ENCODE measurements around the gene ABTB1. TPM values are rescaled to one million over a fixed set of nuclear protein-coding genes. Genes with fewer than 3 reads are reported as not detected.

Gene ABTB1
- total and polyA plus RNA-seq, 2 donors (not counting 1 experiment from before 2014, with no cell fraction given), result 141 to 259 TPM

- Mint-ChIP-seq H3K9me3 (ENCODE audit: insufficient read depth) (no peaks in the 10 kb centered on the region), H3K27me3 (no peaks in the 10 kb centered on the region), H3K4me3 (no peak overlapping the region), H3K27ac (no peak overlapping the region), H3K4me1 (no peaks in the 10 kb centered on the region)
- Histone ChIP-seq H3K4me1 (ENCODE audit: control insufficient read depth in 2 of 2, insufficient read depth in 2 of 2, low read length in 2 of 2) (no peaks in the 10 kb centered on the region), H3K36me3 (replicated peaks in 1 of 2; ENCODE audit: control extremely low read depth in 1 of 2, control insufficient read depth in 1 of 2, extremely low read depth in 1 of 2, insufficient read depth in 2 of 2, low read length in 1 of 2) (no peaks in the 10 kb centered on the region), H3K27ac (ENCODE audit: low read length in 2 of 2) (no peak overlapping the region), H3K4me2 (replicated peaks; ENCODE audit: low read depth, low read length, poor library complexity, severe bottlenecking) (no peak overlapping the region), H3K9me3 (ENCODE audit: control extremely low read depth in 1 of 3, control insufficient read depth in 2 of 3, insufficient read depth in 1 of 3, low read length in 2 of 3) (no peaks in the 10 kb centered on the region), H3K79me2 (ENCODE audit: control insufficient read depth, insufficient read depth, low read length) (no peaks in the 10 kb centered on the region), H2AFZ (ENCODE audit: insufficient read depth, low read depth, low read length, poor library complexity, severe bottlenecking) (no peak overlapping the region), H4K20me1 (ENCODE audit: control insufficient read depth, insufficient read depth, low read length, poor library complexity, severe bottlenecking) (no peaks in the 10 kb centered on the region), H3K4me3 (ENCODE audit: control extremely low read depth in 1 of 5, extremely low read depth in 1 of 5, insufficient read depth in 1 of 5, low read depth in 2 of 5, low read length in 4 of 5) (no peak overlapping the region), H3K9ac (ENCODE audit: low read length) (no peak overlapping the region), H3K27me3 (replicated peaks in 1 of 4; ENCODE audit: control extremely low read depth in 1 of 4, control insufficient read depth in 3 of 4, insufficient read depth in 4 of 4, low read length in 3 of 4) (no peaks in the 10 kb centered on the region)
- DNase-seq (no peak), ATAC-seq (ENCODE audit: low read depth) (no peak)
- intact Hi-C loops (cut with micrococcal nuclease), result no loop called here
- POLR2A ChIA-PET, result no interaction called here
- WGBS (ENCODE audit: insufficient coverage), result 80% methylated on average over 1 of the region's 5 CpGs
- no peak for TF ChIP-seq EZH2 (IDR thresholded peaks at IDR 0.05; ENCODE audit: borderline replicate concordance, insufficient read depth, low read depth, low read length, poor library complexity, severe bottlenecking)
- TF ChIP-seq, protein P1, sequence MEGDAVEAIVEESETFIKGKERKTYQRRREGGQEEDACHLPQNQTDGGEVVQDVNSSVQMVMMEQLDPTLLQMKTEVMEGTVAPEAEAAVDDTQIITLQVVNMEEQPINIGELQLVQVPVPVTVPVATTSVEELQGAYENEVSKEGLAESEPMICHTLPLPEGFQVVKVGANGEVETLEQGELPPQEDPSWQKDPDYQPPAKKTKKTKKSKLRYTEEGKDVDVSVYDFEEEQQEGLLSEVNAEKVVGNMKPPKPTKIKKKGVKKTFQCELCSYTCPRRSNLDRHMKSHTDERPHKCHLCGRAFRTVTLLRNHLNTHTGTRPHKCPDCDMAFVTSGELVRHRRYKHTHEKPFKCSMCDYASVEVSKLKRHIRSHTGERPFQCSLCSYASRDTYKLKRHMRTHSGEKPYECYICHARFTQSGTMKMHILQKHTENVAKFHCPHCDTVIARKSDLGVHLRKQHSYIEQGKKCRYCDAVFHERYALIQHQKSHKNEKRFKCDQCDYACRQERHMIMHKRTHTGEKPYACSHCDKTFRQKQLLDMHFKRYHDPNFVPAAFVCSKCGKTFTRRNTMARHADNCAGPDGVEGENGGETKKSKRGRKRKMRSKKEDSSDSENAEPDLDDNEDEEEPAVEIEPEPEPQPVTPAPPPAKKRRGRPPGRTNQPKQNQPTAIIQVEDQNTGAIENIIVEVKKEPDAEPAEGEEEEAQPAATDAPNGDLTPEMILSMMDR (IDR thresholded peaks at IDR 0.05), result no peak
- CTCF ChIA-PET, result no interaction called here
Measured at GRCh38 chr3:127663151-127663550, 9.6 kb upstream of the ABTB1 start.

GRCh38 chr3:127665165-127665564 is 7.6 kb upstream of the ABTB1 start:
- Mint-ChIP-seq H3K9me3 (ENCODE audit: insufficient read depth) (no peaks in the 10 kb centered on the region), H3K4me1 (no peaks in the 10 kb centered on the region), H3K27ac (no peak overlapping the region), H3K4me3 (no peak overlapping the region), H3K27me3 (no peaks in the 10 kb centered on the region)
- no peaks in the 10 kb centered on the region for H3K79me2 ChIP-seq (ENCODE audit: control insufficient read depth, insufficient read depth, low read length)
- intact Hi-C loops (cut with micrococcal nuclease), result no loop called here
- H3K27me3 ChIP-seq (replicated peaks in 1 of 4; ENCODE audit: control extremely low read depth in 1 of 4, control insufficient read depth in 3 of 4, insufficient read depth in 4 of 4, low read length in 3 of 4), result no peaks in the 10 kb centered on the region
- no peak for DNase-seq
- no peak overlapping the region for H3K4me2 ChIP-seq (replicated peaks; ENCODE audit: low read depth, low read length, poor library complexity, severe bottlenecking)
- no peak overlapping the region for H3K27ac ChIP-seq (ENCODE audit: low read length in 2 of 2)
- no peak overlapping the region for H3K9ac ChIP-seq (ENCODE audit: low read length)
- no peak overlapping the region for H3K4me3 ChIP-seq (ENCODE audit: control extremely low read depth in 1 of 5, extremely low read depth in 1 of 5, insufficient read depth in 1 of 5, low read depth in 2 of 5, low read length in 4 of 5)
- H3K36me3 ChIP-seq (replicated peaks in 1 of 2; ENCODE audit: control extremely low read depth in 1 of 2, control insufficient read depth in 1 of 2, extremely low read depth in 1 of 2, insufficient read depth in 2 of 2, low read length in 1 of 2), result no peaks in the 10 kb centered on the region
- no peaks in the 10 kb centered on the region for H3K4me1 ChIP-seq (ENCODE audit: control insufficient read depth in 2 of 2, insufficient read depth in 2 of 2, low read length in 2 of 2)
- 100% methylated on average over 1 of the region's 2 CpGs for WGBS (ENCODE audit: insufficient coverage)
- H4K20me1 ChIP-seq (ENCODE audit: control insufficient read depth, insufficient read depth, low read length, poor library complexity, severe bottlenecking), result no peaks in the 10 kb centered on the region
- TF ChIP-seq, protein P1 (IDR thresholded peaks at IDR 0.05), result no peak
- TF ChIP-seq EZH2 (IDR thresholded peaks at IDR 0.05; ENCODE audit: borderline replicate concordance, insufficient read depth, low read depth, low read length, poor library complexity, severe bottlenecking), result no peak
- no peak for ATAC-seq (ENCODE audit: low read depth)
- ChIA-PET CTCF (no interaction called here), POLR2A (no interaction called here)
- no peaks in the 10 kb centered on the region for H3K9me3 ChIP-seq (ENCODE audit: control extremely low read depth in 1 of 3, control insufficient read depth in 2 of 3, insufficient read depth in 1 of 3, low read length in 2 of 3)
- H2AFZ ChIP-seq (ENCODE audit: insufficient read depth, low read depth, low read length, poor library complexity, severe bottlenecking), result no peak overlapping the region
